Epithelial cell of proximal tubule (primary cell): ENCODE results near the gene ETV1. TPM values are rescaled to one million over a fixed set of nuclear protein-coding genes. Genes with fewer than 3 reads are reported as not detected.

Experiments used
- DNase-seq: peaks from one replicate; pipeline ENCODE4 v3.0.0-alpha.2; 2011; ENCODE audit warnings: low read depth
- H3K4me3 ChIP-seq: 2 replicates; pipeline ENCODE4 v1.5.1; 2011; ENCODE audit warnings: low read depth, mild to moderate bottlenecking, low read length
- total RNA-seq: library from RNA; depleted of rRNA; stranded (reverse); fragments of >200 nt; gene quantifications from 2 replicates; pipeline ENCODE4 v1.2.3, GENCODE V29; 2015
- TF ChIP-seq, protein P1 (sequence below): conservative IDR thresholded peaks from 2 replicates; pipeline ENCODE4 v1.5.1; 2012; ENCODE audit warnings: low read depth, mild to moderate bottlenecking, low read length

ETV1 gene
- total RNA-seq: 5.1 and 5.8 TPM in 2 replicates

DNA sequence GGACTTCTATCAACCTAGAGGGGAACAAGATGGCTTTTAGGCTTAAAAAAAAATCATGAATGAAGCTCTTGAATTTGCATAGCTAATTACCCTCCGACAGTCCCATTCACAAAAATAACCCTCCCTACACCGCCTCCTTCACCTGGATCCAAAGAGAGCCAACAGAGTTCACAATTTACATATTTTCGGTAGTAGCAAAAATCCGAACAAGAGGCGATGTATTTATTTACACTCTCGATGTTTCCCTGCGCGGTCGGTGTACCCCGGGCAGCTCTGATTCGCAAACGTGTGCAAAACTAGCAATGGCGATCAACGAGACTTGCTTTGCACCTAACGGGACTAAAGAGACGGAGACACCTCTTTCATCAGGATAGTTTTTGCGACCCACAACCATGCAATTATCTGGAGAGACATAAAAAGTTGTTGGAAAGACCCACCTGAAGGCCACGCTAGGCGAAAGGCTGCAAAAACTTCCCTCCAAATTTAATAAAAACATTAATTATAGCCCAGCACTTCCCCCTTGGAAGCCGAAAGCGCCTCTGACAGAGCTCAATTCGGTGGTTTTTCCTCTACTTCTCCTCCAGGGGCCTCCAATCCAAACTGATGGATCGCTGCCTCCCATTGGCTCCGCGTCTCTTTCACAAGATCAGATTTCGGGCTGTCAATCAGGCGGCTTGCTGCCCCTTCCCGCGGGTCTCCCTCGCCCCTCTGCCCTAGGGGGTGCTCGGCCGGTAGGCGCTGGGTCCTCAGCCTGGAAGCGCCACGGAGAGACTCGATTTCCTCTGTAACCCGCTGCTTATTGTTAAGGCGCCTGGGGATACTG, at the start of gene ETV1:
ETV1 (minus strand) TSS at position 541 of the 823 bp plus-strand sequence. CDS start 614 bp downstream, outside the sequence.
- peak; percentile 43 for DNase-seq
- TF ChIP-seq, protein P1, sequence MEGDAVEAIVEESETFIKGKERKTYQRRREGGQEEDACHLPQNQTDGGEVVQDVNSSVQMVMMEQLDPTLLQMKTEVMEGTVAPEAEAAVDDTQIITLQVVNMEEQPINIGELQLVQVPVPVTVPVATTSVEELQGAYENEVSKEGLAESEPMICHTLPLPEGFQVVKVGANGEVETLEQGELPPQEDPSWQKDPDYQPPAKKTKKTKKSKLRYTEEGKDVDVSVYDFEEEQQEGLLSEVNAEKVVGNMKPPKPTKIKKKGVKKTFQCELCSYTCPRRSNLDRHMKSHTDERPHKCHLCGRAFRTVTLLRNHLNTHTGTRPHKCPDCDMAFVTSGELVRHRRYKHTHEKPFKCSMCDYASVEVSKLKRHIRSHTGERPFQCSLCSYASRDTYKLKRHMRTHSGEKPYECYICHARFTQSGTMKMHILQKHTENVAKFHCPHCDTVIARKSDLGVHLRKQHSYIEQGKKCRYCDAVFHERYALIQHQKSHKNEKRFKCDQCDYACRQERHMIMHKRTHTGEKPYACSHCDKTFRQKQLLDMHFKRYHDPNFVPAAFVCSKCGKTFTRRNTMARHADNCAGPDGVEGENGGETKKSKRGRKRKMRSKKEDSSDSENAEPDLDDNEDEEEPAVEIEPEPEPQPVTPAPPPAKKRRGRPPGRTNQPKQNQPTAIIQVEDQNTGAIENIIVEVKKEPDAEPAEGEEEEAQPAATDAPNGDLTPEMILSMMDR: peak; percentile 41

DNA sequence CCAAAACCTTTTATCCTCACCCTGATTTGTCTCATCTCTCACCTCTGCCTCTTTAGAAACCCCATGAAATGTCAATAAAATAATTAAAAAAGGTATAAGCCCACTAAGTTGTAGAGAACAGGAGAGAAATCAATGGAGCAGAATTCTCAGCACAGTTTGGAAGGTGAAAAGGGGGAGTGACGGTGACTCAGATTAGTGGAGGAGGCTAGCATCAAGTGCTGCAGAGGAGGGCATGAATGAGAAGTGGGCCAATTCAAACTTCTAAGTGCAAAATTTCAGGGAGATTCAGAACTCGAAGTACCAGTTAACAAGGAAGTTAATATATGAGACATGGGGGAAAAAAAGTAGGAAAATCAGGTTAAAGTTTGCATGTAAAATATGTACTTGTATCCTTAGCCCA, 34.9 kb upstream of the ETV1 start:
- TF ChIP-seq, protein P1: no peak
- DNase-seq: no peak
- no peak overlapping the region for H3K4me3 ChIP-seq

More for the DNA sequence above, at the start of gene ETV1:
- H3K4me3 ChIP-seq: peak within 1 kb of the TSS; percentile 84

DNA sequence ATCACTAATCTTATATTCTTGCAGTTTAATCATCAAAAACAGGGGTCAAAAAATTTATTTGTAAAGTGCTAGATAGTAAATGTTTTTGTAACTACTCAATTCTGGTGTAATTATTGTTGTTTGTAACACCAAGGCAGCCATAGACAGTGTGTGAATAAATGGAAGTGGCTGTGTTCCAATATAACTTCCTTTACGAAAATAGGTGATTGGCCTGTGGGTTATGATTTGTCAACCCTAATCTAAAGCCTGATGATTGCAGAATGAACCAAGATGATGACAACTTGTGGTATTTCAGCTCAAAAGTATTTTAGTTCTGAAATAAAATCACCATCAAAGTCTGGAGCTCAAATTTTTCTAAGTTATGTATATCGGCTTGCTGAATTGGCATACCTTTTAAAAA, 34.4 kb upstream of the ETV1 start:
- H3K4me3 ChIP-seq: no peak overlapping the region
- DNase-seq: no peak
- TF ChIP-seq, protein P1: no peak

DNA sequence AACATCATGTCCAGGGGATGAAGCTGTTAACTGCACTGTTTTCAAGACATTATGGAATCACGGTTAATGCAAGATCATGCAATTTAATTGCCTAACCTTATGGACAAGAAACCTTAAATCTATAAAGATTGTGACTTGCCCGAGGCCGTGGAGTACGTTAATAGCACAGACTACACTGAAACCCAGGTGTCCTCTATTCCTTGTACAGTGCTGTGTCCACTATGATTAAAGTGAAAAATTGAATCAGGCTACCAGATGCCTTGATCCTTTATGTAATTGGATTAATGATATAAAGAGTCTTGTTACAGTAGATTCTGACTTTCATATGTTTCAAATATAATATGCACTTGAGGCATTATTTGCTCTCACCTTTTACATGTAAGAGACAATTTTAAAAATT, 33.9 kb upstream of the ETV1 start:
- DNase-seq: no peak
- no peak overlapping the region for H3K4me3 ChIP-seq
- TF ChIP-seq, protein P1: no peak

DNA sequence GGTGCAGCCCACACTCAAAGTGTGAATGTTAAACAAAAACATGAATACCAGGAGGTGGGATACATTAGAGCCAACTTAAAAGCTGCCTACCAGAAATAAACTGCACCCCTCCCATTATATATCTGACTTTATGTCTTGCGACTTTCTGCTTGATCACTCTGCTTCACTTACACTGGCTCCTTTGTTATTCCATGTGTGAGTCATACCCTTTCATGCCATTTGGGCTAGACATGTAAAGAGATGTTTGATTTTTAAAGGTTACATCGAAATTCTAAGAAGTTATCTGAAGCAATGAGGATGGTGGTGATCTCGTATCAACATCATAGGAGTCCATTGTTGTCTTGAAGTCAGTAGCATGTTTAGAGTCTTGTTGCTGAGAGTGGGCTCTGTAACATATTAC, 31.6 kb upstream of the ETV1 start:
- TF ChIP-seq, protein P1: no peak
- DNase-seq: no peak
- H3K4me3 ChIP-seq: no peak overlapping the region

DNA sequence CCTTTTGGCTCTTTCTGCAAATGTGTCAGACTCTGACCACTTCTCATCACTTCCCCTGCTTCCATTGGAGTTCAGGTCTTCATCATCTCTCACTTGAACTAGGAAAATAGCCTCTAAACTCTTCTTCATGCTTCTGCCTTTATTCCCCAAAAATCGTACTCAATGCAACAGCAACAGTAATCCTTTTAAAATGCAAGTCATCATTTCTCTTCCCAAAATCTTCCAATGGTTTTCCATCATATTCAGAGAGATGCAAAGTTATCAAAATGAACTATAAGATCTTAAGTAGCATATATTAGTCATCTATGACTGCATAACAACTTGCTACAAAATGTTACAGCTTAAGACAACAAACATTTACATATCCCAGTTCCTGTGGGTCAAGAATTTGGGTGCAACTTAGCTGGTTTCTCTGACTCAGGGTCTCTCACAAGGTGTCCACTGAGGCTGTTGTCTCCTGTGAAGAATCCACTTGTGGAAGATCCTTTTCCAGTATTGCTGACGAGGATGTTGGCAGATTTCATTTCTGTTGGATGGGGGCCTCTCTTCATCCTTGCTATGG, 31.0 kb upstream of the ETV1 start:
- H3K4me3 ChIP-seq: no peak overlapping the region
- TF ChIP-seq, protein P1: no peak
- no peak for DNase-seq
